Gastroesophageal sphincter (tissue), 3 donors: ENCODE results near the gene ANKRD13B.

Experiments used
- EP300 ChIP-seq: sonication (generic); formaldehyde crosslinking; IDR thresholded peaks from one replicate; pipeline ENCODE4 v1.6.1; 2017; ENCODE audit warnings: antibody characterized with exemption, mild to moderate bottlenecking
- POLR2A ChIP-seq, 2 donors: fragments of 450-650 bp; IDR thresholded peaks; one replicate each; pipeline ENCODE4 v1.6.1; 2017; ENCODE audit warnings: antibody characterized with exemption in 2 of 2, mild to moderate bottlenecking in 2 of 2, moderate library complexity in 1 of 2
- TF ChIP-seq, protein P1 (sequence below), 4 experiments: fragments of 200-600 bp in 2 of 4; fragments of 450-650 bp in 2 of 4; sonication (generic) in 1 of 4; IDR thresholded peaks; one replicate each; pipeline ENCODE4 v1.5.1; 2017 to 2019; ENCODE audit warnings: antibody characterized with exemption in 4 of 4, mild to moderate bottlenecking in 2 of 4, moderate library complexity in 2 of 4

DNA sequence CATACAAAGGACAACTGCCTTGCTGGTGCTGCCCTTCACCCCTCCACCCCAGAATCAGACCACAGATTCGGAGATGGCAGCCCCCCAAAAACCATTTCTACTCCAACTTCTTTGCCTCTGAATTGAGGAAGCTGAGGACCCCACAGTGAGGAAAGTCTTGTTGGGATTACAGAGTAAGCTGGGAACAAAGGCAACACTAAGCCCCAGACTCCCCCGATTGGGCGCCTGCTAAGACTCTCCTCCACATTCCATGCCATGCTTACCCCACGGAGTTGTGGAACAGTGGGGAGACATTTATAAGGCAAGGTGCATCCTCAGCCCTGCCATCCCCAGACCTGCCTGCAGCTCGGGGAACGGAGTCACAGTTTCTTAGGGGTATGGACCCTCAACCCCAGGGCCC lies 5.3 kb upstream of the ANKRD13B start:
- TF ChIP-seq, protein P1, sequence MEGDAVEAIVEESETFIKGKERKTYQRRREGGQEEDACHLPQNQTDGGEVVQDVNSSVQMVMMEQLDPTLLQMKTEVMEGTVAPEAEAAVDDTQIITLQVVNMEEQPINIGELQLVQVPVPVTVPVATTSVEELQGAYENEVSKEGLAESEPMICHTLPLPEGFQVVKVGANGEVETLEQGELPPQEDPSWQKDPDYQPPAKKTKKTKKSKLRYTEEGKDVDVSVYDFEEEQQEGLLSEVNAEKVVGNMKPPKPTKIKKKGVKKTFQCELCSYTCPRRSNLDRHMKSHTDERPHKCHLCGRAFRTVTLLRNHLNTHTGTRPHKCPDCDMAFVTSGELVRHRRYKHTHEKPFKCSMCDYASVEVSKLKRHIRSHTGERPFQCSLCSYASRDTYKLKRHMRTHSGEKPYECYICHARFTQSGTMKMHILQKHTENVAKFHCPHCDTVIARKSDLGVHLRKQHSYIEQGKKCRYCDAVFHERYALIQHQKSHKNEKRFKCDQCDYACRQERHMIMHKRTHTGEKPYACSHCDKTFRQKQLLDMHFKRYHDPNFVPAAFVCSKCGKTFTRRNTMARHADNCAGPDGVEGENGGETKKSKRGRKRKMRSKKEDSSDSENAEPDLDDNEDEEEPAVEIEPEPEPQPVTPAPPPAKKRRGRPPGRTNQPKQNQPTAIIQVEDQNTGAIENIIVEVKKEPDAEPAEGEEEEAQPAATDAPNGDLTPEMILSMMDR (IDR thresholded peaks at IDR 0.05): no peak
- TF ChIP-seq EP300: no peak
- TF ChIP-seq POLR2A (IDR thresholded peaks at IDR 0.05): no peak
